ENCODE measurements around the gene SPP2.

GRCh38 chr2:234001380-234002160, 48.9 kb upstream of the SPP2 start:
- TF ChIP-seq CTCF (IDR thresholded peaks at IDR 0.05) = no peak
- no peak for TF ChIP-seq EP300 (IDR thresholded peaks at IDR 0.05; ENCODE audit: low read depth)
